H1 (cell line): ENCODE results near the gene ATM. TPM values are rescaled to one million over a fixed set of nuclear protein-coding genes. Genes with fewer than 3 reads are reported as not detected.

ENCODE experiments used
- CTCF ChIA-PET: fragments of 300-600 bp; sonication (Branson Sonifier 250); formaldehyde crosslinking; loops from one replicate; lab custom pipeline; 2021; ENCODE audit not compliant: partially characterized antibody; lab: Charles Lee
- POLR2A ChIA-PET: fragments of 300-600 bp; sonication (Branson Sonifier 250); formaldehyde crosslinking; loops from one replicate; lab custom pipeline; 2021; ENCODE audit warnings: inconsistent platforms; ENCODE audit not compliant: partially characterized antibody; lab: Charles Lee
- DNase-seq, 2 experiments: peaks; one replicate each; pipeline versions ENCODE4 v3.0.0 to v3.0.0-alpha.2; 2010 to 2022; ENCODE audit warnings: low spot score in 2 of 2, low read depth in 1 of 2, mixed read lengths in 1 of 2
- FAIRE-seq: peaks from 2 replicates; lab custom pipeline; 2011; peaks lifted over from hg19 to GRCh38; lab: Jason Lieb, UNC
- H2AFZ ChIP-seq: 2 replicates; pipeline ENCODE4 v1.8.1; 2012; ENCODE audit warnings: low read length, inconsistent platforms
- H2AK5ac ChIP-seq: 2 replicates; pipeline ENCODE4 v1.6.1; 2013; ENCODE audit warnings: low read depth, low read length
- H2BK120ac ChIP-seq: replicated peaks from 2 replicates; pipeline ENCODE3; 2013; ENCODE audit warnings: low read depth, low read length, inconsistent platforms
- H2BK12ac ChIP-seq: 2 replicates; pipeline ENCODE4 v1.6.1; 2013; ENCODE audit warnings: low read depth, low read length
- H2BK15ac ChIP-seq: 2 replicates; pipeline ENCODE4 v1.6.1; 2013; ENCODE audit warnings: low read length
- H2BK20ac ChIP-seq: 2 replicates; pipeline ENCODE4 v1.6.1; 2013; ENCODE audit warnings: low read length
- H2BK5ac ChIP-seq: 2 replicates; pipeline ENCODE4 v1.6.1; 2013; ENCODE audit warnings: low read depth, low read length
- H3K14ac ChIP-seq: 2 replicates; pipeline ENCODE4 v1.6.1; 2013; ENCODE audit warnings: inconsistent platforms; ENCODE audit not compliant: insufficient read length
- H3K18ac ChIP-seq: 2 replicates; pipeline ENCODE4 v1.6.1; 2013; ENCODE audit warnings: low read length; ENCODE audit errors: extremely low read depth
- H3K23ac ChIP-seq: 2 replicates; pipeline ENCODE4 v1.6.1; 2013; ENCODE audit warnings: inconsistent platforms; ENCODE audit not compliant: insufficient read length
- H3K23me2 ChIP-seq: 2 replicates; pipeline ENCODE4 v1.6.1; 2013; ENCODE audit warnings: low read depth, low read length
- H3K27ac ChIP-seq: 2 replicates; pipeline ENCODE4 v1.6.1; 2011; ENCODE audit warnings: low read depth, low read length, inconsistent platforms
- H3K27me3 ChIP-seq, 4 experiments: replicated peaks in 1 of 4; 1 replicate in 1 of 4; 2 replicates in 3 of 4; pipeline versions ENCODE4 v1.6.1 to v1.8.1; 2011 to 2013; ENCODE audit warnings: low read length in 3 of 4, mild to moderate bottlenecking in 3 of 4, inconsistent platforms in 2 of 4, mixed read lengths in 2 of 4, moderate library complexity in 1 of 4; ENCODE audit not compliant: control insufficient read depth in 3 of 4, insufficient read depth in 3 of 4; ENCODE audit errors: extremely low read depth in 1 of 4
- H3K36me3 ChIP-seq, 4 experiments: 2 replicates each; pipeline versions ENCODE4 v1.6.1 to v1.8.1; 2011 to 2013; ENCODE audit warnings: mild to moderate bottlenecking in 4 of 4, low read length in 3 of 4, moderate library complexity in 2 of 4, control low read depth in 1 of 4, inconsistent platforms in 1 of 4; ENCODE audit not compliant: insufficient read depth in 4 of 4, control insufficient read depth in 2 of 4
- H3K4ac ChIP-seq: replicated peaks from 2 replicates; pipeline ENCODE3; 2013; ENCODE audit warnings: low read length, low read depth, mixed read lengths, inconsistent platforms; ENCODE audit not compliant: insufficient read length
- H3K4me1 ChIP-seq, 4 experiments: replicated peaks in 1 of 4; 1 replicate in 1 of 4; 2 replicates in 3 of 4; pipeline versions ENCODE4 v1.6.1 to v1.8.1; 2011 to 2013; ENCODE audit warnings: low read length in 3 of 4, inconsistent platforms in 2 of 4, mixed read lengths in 1 of 4; ENCODE audit not compliant: insufficient read depth in 4 of 4, control insufficient read depth in 3 of 4
- H3K4me2 ChIP-seq, 2 experiments: 2 replicates each; pipeline versions ENCODE4 v1.6.1 to v1.8.1; 2011 to 2013; ENCODE audit warnings: low read depth in 2 of 2, low read length in 2 of 2, control low read depth in 1 of 2, inconsistent platforms in 1 of 2, mild to moderate bottlenecking in 1 of 2; ENCODE audit not compliant: insufficient read depth in 1 of 2
- H3K4me3 ChIP-seq, 4 experiments: fragments of 200-600, 300-600 bp in 1 of 4; sonication (generic), shearing (Covaris generic), sonication (Bioruptor Twin) in 1 of 4; 2 replicates each; pipeline versions ENCODE4 v1.5.1 to v1.8.1; 2011 to 2016; ENCODE audit warnings: low read length in 4 of 4, low read depth in 3 of 4, control low read depth in 2 of 4, inconsistent platforms in 2 of 4, mild to moderate bottlenecking in 2 of 4, mixed read lengths in 1 of 4, moderate library complexity in 1 of 4; ENCODE audit not compliant: insufficient read depth in 2 of 4; ENCODE audit errors: extremely low read depth in 1 of 4
- H3K56ac ChIP-seq: replicated peaks from 2 replicates; pipeline ENCODE3; 2013; ENCODE audit warnings: low read depth, mild to moderate bottlenecking, mixed read lengths, low read length, inconsistent platforms; ENCODE audit not compliant: insufficient read length
- H3K79me1 ChIP-seq: 2 replicates; pipeline ENCODE4 v1.6.1; 2013; ENCODE audit warnings: low read depth, low read length, control low read depth
- H3K79me2 ChIP-seq, 2 experiments: 2 replicates each; pipeline versions ENCODE4 v1.6.1 to v1.8.1; 2012 to 2013; ENCODE audit warnings: low read length in 2 of 2, mild to moderate bottlenecking in 2 of 2, inconsistent platforms in 1 of 2; ENCODE audit not compliant: insufficient read depth in 2 of 2, control insufficient read depth in 1 of 2
- H3K9ac ChIP-seq, 4 experiments: replicated peaks in 1 of 4; 1 replicate in 1 of 4; 2 replicates in 3 of 4; pipeline versions ENCODE4 v1.6.1 to v1.8.1; 2011 to 2013; ENCODE audit warnings: low read depth in 3 of 4, low read length in 3 of 4, control low read depth in 2 of 4, mild to moderate bottlenecking in 2 of 4, moderate library complexity in 2 of 4, inconsistent platforms in 1 of 4; ENCODE audit errors: extremely low read depth in 1 of 4
- H3K9me3 ChIP-seq, 2 experiments: 2 replicates each; pipeline versions ENCODE4 v1.6.1 to v1.8.1; 2012 to 2013; ENCODE audit warnings: mild to moderate bottlenecking in 2 of 2, moderate library complexity in 2 of 2, control low read depth in 1 of 2, inconsistent platforms in 1 of 2, low read depth in 1 of 2, low read length in 1 of 2, mixed read lengths in 1 of 2; ENCODE audit not compliant: insufficient read depth in 2 of 2
- H4K20me1 ChIP-seq, 2 experiments: replicated peaks in 1 of 2; 2 replicates each; pipeline versions ENCODE3 to v1.8.1; 2011 to 2013; ENCODE audit warnings: inconsistent platforms in 2 of 2, low read length in 2 of 2, mild to moderate bottlenecking in 1 of 2; ENCODE audit not compliant: insufficient read depth in 2 of 2, control insufficient read depth in 1 of 2
- H4K5ac ChIP-seq: 2 replicates; pipeline ENCODE4 v1.6.1; 2013; ENCODE audit warnings: low read length, low read depth, mixed read lengths, inconsistent platforms; ENCODE audit not compliant: insufficient read length
- H4K8ac ChIP-seq: 2 replicates; pipeline ENCODE4 v1.8.0; 2013; ENCODE audit warnings: mild to moderate bottlenecking, moderate library complexity, low read length, inconsistent platforms; ENCODE audit not compliant: insufficient read depth; ENCODE audit errors: extremely low read depth
- H4K91ac ChIP-seq: replicated peaks from 2 replicates; pipeline ENCODE3; 2013; ENCODE audit warnings: low read length, mixed read lengths, inconsistent platforms; ENCODE audit not compliant: insufficient read length
- KDM5A ChIP-seq: fragments of 200-600 bp; IDR thresholded peaks from 2 replicates; pipeline ENCODE4 v1.7.1; 2012; ENCODE audit warnings: mild to moderate bottlenecking, low read length, inconsistent platforms, mixed read lengths
- POLR2A ChIP-seq, 2 experiments: IDR thresholded peaks; 1 replicate in 1 of 2; 2 replicates in 1 of 2; pipeline ENCODE4 v1.6.1; 2011; ENCODE audit warnings: low read depth in 2 of 2, low read length in 2 of 2, mild to moderate bottlenecking in 2 of 2; ENCODE audit errors: control extremely low read depth in 1 of 2
- POLR2AphosphoS5 ChIP-seq: IDR thresholded peaks from 2 replicates; pipeline ENCODE4 v1.6.1; 2011; ENCODE audit warnings: low read depth, low read length
- YY1 ChIP-seq: IDR thresholded peaks from 2 replicates; pipeline ENCODE4 v1.6.1; 2011; ENCODE audit warnings: low read depth, mild to moderate bottlenecking, low read length
- WGBS, 2 experiments: shearing (Covaris generic) in 1 of 2; methylation state at CpG; one replicate each; pipeline versions ENCODE4 v1.1.6 to v1.1.7; 2013 to 2015; ENCODE audit warnings: low lambda C conversion rate in 2 of 2, mixed read lengths in 2 of 2, inconsistent platforms in 1 of 2, low coverage in 1 of 2, missing lambda C conversion rate in 1 of 2; ENCODE audit not compliant: insufficient replicate concordance in 2 of 2, insufficient coverage in 1 of 2, insufficient read length in 1 of 2; ENCODE audit errors: extremely low coverage in 1 of 2, missing lambda C conversion rate in 1 of 2; 5-methylcytosine and 5-hydroxymethylcytosine counted together
- polyA plus RNA-seq, 7 experiments: library from polyadenylated mRNA; depleted of rRNA in 3 of 7; stranded (reverse) in 5 of 7; unstranded in 2 of 7; fragments of >200 nt in 5 of 7; fragments of 200-250 nt in 2 of 7; gene quantifications; 1 replicate in 5 of 7; 2 replicates in 1 of 7; 4 replicates in 1 of 7; pipeline versions ENCODE4 v1.2.1 to v1.2.3, GENCODE V29; 2011 to 2013; ENCODE audit warnings: missing spikeins in 2 of 7, mixed read lengths in 2 of 7
- total RNA-seq: library from RNA; stranded (reverse); fragmentation: NEBNext Ultra II Directional; extraction: Animal tissue kit (Norgen Biotek cat#: 25700); gene quantifications from 2 replicates; pipeline ENCODE4 v1.2.1, GENCODE V29; 2021
- TF ChIP-seq, protein P1 (sequence below): IDR thresholded peaks from 2 replicates; pipeline ENCODE4 v1.6.1; 2011; ENCODE audit warnings: low read length, improper control_type of control experiment

ATM gene
- total and polyA plus RNA-seq, 2 of the 8 experiments (the other 6 are each of a cell fraction or from before 2014, with no cell fraction given) = 14.9 to 55.4 TPM

DNA sequence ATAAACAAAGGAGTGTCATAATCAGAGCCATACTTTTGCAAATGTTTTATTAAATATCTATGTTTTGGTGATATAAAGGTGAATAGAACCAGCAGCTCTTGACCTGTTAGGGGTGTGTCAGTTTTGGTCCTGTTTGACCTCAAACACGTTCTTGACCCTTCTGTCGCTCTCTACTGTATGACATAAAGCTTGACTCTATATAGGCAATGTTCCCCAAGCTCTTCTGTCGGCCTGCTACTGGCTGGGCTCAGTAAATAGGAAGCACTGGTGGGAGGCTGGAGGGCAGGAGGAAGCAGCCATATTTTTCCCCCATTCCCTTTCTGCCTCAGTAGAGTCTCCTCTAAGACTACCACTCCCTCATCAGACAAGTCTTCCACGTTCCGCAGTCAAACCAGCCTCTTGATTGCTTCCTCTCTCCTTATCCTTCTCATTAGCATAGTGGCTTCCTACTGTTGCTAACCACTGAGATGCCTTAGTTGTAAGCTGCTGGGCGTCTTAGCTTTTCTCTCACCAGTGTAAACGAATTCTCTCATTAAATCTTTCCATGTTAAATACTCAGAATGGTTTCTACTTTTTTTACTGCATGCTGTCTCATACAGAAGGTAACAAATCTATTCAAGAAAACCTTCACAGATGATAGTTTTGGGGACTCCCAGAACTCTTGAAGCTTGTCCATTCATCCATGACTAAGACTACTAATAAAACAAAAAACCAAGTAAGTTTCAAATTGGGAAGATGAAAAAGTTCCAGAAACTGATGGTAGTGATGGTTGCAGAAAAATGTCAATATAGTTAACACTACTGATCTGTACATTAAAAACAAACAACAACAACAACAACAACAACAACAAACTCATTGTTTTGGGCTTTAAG lies 3.7 kb upstream of the ATM start:
- TF ChIP-seq YY1 = peak; percentile 39; the same call in 1 of the 2 replicates
- no peak for TF ChIP-seq KDM5A
- 0 out of 2 replicates have a peak, but pooled peaks have one; percentile 58 for TF ChIP-seq POLR2AphosphoS5
- TF ChIP-seq, protein P1, sequence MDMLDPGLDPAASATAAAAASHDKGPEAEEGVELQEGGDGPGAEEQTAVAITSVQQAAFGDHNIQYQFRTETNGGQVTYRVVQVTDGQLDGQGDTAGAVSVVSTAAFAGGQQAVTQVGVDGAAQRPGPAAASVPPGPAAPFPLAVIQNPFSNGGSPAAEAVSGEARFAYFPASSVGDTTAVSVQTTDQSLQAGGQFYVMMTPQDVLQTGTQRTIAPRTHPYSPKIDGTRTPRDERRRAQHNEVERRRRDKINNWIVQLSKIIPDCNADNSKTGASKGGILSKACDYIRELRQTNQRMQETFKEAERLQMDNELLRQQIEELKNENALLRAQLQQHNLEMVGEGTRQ = no peak
- TF ChIP-seq POLR2A (IDR thresholded peaks at IDR 0.05; ENCODE audit: control extremely low read depth in 1 of 2, low read depth in 2 of 2, low read length in 2 of 2) = peak in 1 of 2 experiments; percentile 53; a peak in 1 of 3 replicates
- TF ChIP-seq, all 59 proteins: peak for 3
- peak overlapping the region; percentile 46 to 52; a peak in 3 of 4 replicates for H3K4me2 ChIP-seq
- H2AK5ac ChIP-seq = no peak overlapping the region
- peak overlapping the region in 1 of 4 experiments; percentile 23; a peak in 3 of 8 replicates for H3K4me3 ChIP-seq
- no peak overlapping the region for H2BK120ac ChIP-seq
- no peak overlapping the region for H3K23ac ChIP-seq
- H3K14ac ChIP-seq = no peak overlapping the region
- H4K20me1 ChIP-seq = peaks cover 0 to 6% of the 10 kb centered on the region in 2 experiments
- H2BK15ac ChIP-seq = no peak overlapping the region
- no peak overlapping the region for H3K56ac ChIP-seq
- H3K23me2 ChIP-seq = peaks cover 8% of the 10 kb centered on the region
- H3K18ac ChIP-seq = no peak overlapping the region
- no peak overlapping the region for H2AFZ ChIP-seq
- no peaks in the 10 kb centered on the region; a peak in 1 of 8 replicates for H3K36me3 ChIP-seq
- H3K27me3 ChIP-seq = no peaks in the 10 kb centered on the region
- H4K8ac ChIP-seq = no peak overlapping the region
- no peak overlapping the region for H4K91ac ChIP-seq
- peaks cover 2 to 8% (median 4%) of the 10 kb centered on the region in 4 experiments; a peak in 6 of 7 replicates for H3K4me1 ChIP-seq
- H2BK5ac ChIP-seq = no peak overlapping the region
- ChIA-PET CTCF (interaction anchor here (0.7 to 1.7 kb wide), 3 partner anchors 15 to 72 kb away, joined by 3 to 6 read pairs (median 4); no protein-coding TSS in a partner anchor), POLR2A (interaction anchor here (0.5 to 1.2 kb wide), 5 partner anchors 12 to 101 kb away, joined by 3 to 14 read pairs (median 3); no protein-coding TSS in a partner anchor)
- H3K27ac ChIP-seq = no peak overlapping the region
- no peak overlapping the region for H2BK12ac ChIP-seq
- H2BK20ac ChIP-seq = no peak overlapping the region
- H4K5ac ChIP-seq = no peak overlapping the region
- peaks cover 4% of the 10 kb centered on the region for H3K79me1 ChIP-seq
- no peak overlapping the region for H3K4ac ChIP-seq
- 50% methylated on average over 7 of the region's 7 CpGs; no CpG with 5 or more reads in 1 of the 2 experiments for WGBS, 2 experiments
- no peak for DNase-seq
- no peak overlapping the region for H3K9ac ChIP-seq
- peaks cover 31 to 86% of the 10 kb centered on the region in 2 experiments for H3K79me2 ChIP-seq
- H3K9me3 ChIP-seq = no peaks in the 10 kb centered on the region
- no peak for FAIRE-seq
